Activated B cell treated with CpG ODN at 0.5 μM for 24 hours (primary cell): ENCODE data around the gene FARP1. TPM values are rescaled to one million over a fixed set of nuclear protein-coding genes. Genes with fewer than 3 reads are reported as not detected.

ENCODE experiments used
- ATAC-seq: fragments of 200-7000 bp; cut with Tn5 transposase; one replicate; pipeline ENCODE4 v1.10.0; 2021; ENCODE audit warnings: low read depth, mild to moderate bottlenecking, moderate library complexity
- CTCF ChIA-PET: fragments of 350-600 bp; sonication (Branson Sonifier 250); formaldehyde crosslinking; loops from one replicate; lab custom pipeline; 2021; ENCODE audit warnings: antibody characterized with exemption; lab: Charles Lee
- POLR2A ChIA-PET: fragments of 350-600 bp; sonication (Branson Sonifier 250); formaldehyde crosslinking; loops from one replicate; lab custom pipeline; 2021; ENCODE audit warnings: antibody characterized with exemption; lab: Charles Lee
- DNase-seq: peaks from one replicate; pipeline ENCODE4 v3.0.0; 2022
- H3K27ac Mint-ChIP-seq: one replicate; pipeline ENCODE4 v1.8.0; 2020; ENCODE audit warnings: mixed read lengths
- H3K27me3 Mint-ChIP-seq: one replicate; pipeline ENCODE4 v1.8.0; 2021; ENCODE audit warnings: mixed read lengths
- H3K36me3 Mint-ChIP-seq: one replicate; pipeline ENCODE4 v1.8.0; 2021; ENCODE audit warnings: low read depth, mixed read lengths
- H3K4me1 Mint-ChIP-seq: one replicate; pipeline ENCODE4 v1.8.0; 2021; ENCODE audit warnings: mixed read lengths
- H3K4me3 Mint-ChIP-seq: one replicate; pipeline ENCODE4 v1.8.0; 2020; ENCODE audit warnings: mild to moderate bottlenecking, mixed read lengths
- H3K9me3 Mint-ChIP-seq: one replicate; pipeline ENCODE4 v1.8.0; 2020; ENCODE audit warnings: mixed read lengths
- CTCF ChIP-seq: fragments of 200-600 bp; IDR thresholded peaks from one replicate; pipeline ENCODE4 v1.8.0; 2022; ENCODE audit warnings: antibody characterized with exemption, mild to moderate bottlenecking
- intact Hi-C: fragments of 100-400 bp; cut with micrococcal nuclease; formaldehyde crosslinking; loops from one replicate; pipeline ENCODE4 v1.15.1; 2024
- total RNA-seq: library from RNA; stranded (reverse); gene quantifications from 2 replicates; pipeline ENCODE4 v1.2.3, GENCODE V29; 2022

The FARP1 gene
- total RNA-seq, 1 donor from 2014 or later: 2.1 TPM

GRCh38 chr13:98208606-98209005 lies 65.7 kb downstream of the FARP1 start:
- Mint-ChIP-seq H3K4me3 (no peak overlapping the region), H3K27ac (no peak overlapping the region), H3K9me3 (peaks cover 7% of the 10 kb centered on the region), H3K27me3 (no peaks in the 10 kb centered on the region), H3K36me3 (no peaks in the 10 kb centered on the region), H3K4me1 (no peaks in the 10 kb centered on the region)
- TF ChIP-seq CTCF: no peak
- ChIA-PET CTCF (no interaction called here), POLR2A (no interaction called here)
- ATAC-seq (no peak), DNase-seq (no peak)
- intact Hi-C loops: no loop called here

DNA sequence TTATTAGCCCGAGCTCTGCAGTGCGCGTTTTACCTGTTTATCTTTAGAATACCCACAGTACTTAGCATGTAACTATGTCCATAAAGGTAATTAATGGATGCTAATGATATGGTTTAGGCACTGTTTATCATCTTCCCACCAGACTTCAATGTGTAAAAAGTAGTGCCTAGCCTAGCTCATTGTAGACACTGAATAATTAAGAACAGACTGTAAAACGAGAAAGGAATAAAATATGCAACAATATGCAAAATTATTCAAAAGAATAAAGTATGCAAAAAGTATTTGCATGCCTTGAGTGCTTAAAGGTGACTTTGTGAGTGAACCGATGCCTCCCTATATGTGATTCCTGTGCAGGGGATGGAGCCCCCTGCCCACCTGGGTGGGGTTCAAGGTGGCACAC lies 69.9 kb downstream of the FARP1 start:
- H3K9me3 Mint-ChIP-seq: peaks cover 2% of the 10 kb centered on the region
- DNase-seq (no peak), ATAC-seq (no peak)
- H3K4me1 Mint-ChIP-seq: no peaks in the 10 kb centered on the region
- no peak for TF ChIP-seq CTCF
- no peaks in the 10 kb centered on the region for H3K36me3 Mint-ChIP-seq
- ChIA-PET CTCF (no interaction called here), POLR2A (no interaction called here)
- H3K27me3 Mint-ChIP-seq: peaks cover 4% of the 10 kb centered on the region
- no peak overlapping the region for H3K27ac Mint-ChIP-seq
- no peak overlapping the region for H3K4me3 Mint-ChIP-seq
- intact Hi-C loops: no loop called here

GRCh38 chr13:98213354-98213753 lies 70.5 kb downstream of the FARP1 start:
- intact Hi-C loops: no loop called here
- Mint-ChIP-seq H3K4me1 (no peaks in the 10 kb centered on the region), H3K36me3 (no peaks in the 10 kb centered on the region), H3K27me3 (peaks cover 4% of the 10 kb centered on the region), H3K4me3 (no peak overlapping the region), H3K9me3 (peaks cover 2% of the 10 kb centered on the region), H3K27ac (no peak overlapping the region)
- ChIA-PET POLR2A (no interaction called here), CTCF (no interaction called here)
- TF ChIP-seq CTCF: no peak
- ATAC-seq: no peak
- DNase-seq: no peak

DNA sequence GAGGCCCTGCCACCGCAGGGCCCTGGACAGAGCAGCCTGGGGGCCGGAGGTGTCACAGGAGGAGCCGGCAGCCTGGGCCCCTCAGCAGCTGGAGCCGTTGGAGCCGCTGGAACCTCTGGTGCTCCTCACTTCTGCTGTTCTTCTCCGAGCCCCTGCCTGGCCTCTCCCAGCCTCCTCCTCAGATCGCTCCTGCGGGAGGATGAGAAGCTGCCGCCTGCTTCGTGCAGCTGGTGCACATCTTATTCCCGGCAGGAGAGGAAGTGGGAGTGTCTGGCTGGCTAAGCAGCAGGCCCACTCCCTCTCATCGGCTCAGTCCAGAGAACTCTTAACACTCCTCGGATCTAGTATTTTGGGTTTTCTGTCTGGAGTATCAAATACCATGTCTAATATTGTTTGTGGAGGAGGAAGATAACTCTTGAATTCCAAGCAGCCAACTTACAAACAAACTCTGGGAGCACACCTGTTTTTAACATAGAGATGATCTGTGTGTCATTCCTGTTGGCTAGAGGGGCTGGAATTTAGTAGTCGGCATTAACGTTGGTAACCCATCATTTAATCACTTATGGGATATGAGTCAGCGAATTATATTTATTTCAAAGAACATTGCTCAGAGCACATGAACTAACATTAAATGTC lies 71.2 kb downstream of the FARP1 start:
- Mint-ChIP-seq H3K4me3 (no peak overlapping the region), H3K27me3 (peaks cover 4% of the 10 kb centered on the region), H3K9me3 (peaks cover 2% of the 10 kb centered on the region), H3K36me3 (no peaks in the 10 kb centered on the region), H3K4me1 (no peaks in the 10 kb centered on the region), H3K27ac (no peak overlapping the region)
- ChIA-PET POLR2A (no interaction called here), CTCF (no interaction called here)
- no peak for TF ChIP-seq CTCF
- intact Hi-C loops: no loop called here
- no peak for ATAC-seq
- DNase-seq: no peak

DNA sequence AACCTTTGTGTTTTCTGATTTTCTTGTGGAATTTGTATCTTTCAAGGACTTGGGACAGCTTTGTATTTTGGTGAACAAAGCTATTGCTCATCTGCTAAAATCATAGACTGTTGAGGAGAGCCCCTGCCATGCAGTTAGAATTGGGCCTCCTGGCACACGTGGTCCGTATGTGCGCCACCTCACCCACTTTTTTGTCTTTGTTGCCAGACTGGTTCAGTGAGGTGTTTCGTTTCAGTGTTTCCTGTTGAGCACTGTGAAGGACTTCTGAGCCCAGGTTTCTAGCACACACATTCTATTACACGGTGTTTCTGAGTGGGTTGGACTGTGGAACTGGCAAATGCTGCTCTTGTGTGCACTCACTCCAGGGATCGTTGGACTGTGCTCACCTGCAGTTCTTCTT lies 71.8 kb downstream of the FARP1 start:
- no peak for TF ChIP-seq CTCF
- intact Hi-C loops: no loop called here
- Mint-ChIP-seq H3K9me3 (peaks cover 2% of the 10 kb centered on the region), H3K27ac (no peak overlapping the region), H3K4me1 (no peaks in the 10 kb centered on the region), H3K36me3 (no peaks in the 10 kb centered on the region), H3K4me3 (no peak overlapping the region), H3K27me3 (peaks cover 4% of the 10 kb centered on the region)
- CTCF ChIA-PET: no interaction called here
- ATAC-seq (no peak), DNase-seq (no peak)
- POLR2A ChIA-PET: no interaction called here
